ENCODE measurements around the gene KIF6.

KIF6 gene

DNA sequence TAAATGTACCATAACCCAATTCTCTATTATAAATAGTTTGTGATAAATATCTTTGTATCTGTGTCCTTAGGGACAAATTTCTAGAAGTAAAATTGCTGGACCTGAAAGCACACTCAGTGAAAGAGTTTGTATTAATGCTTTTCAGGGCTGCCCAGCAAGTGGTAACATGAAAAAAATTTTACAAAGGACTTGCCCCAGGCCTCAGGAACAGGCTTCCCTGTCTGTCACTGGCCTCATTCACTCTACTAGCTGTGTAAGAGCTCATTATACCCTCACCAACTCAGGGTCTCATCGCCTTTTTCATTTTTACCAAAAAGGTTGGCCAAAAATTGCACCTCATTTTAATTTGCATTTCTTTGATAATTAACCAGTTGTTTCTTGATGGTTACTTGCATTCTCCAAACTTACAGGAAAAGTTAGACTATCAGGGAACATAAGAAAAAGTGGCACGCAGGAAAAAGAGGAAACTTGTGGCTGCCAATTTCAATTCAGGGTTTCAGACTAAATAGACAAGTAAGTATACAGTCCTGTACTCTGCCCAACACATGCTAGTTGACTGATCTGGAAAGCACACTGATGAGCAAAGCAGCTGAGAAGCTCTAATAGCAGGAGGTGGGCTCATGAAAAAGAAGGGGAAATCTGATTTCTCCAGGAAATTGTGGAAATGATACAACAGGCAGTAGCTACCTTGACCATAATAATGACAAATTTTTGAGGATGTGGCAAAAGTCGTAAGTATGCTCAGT lies 161.5 kb downstream of the KIF6 start:
- no peaks in the 10 kb centered on the region for H3K4me1 ChIP-seq (ENCODE audit: insufficient read depth, low read length)
- no peak overlapping the region for H2AFZ ChIP-seq (ENCODE audit: low read depth, low read length)
- no peak overlapping the region for H3K4me3 ChIP-seq (ENCODE audit: low read depth in 1 of 2, low read length in 2 of 2)
- H3K27me3 ChIP-seq (ENCODE audit: insufficient read depth, low read length, poor library complexity), result peaks cover 4% of the 10 kb centered on the region
- H4K20me1 ChIP-seq (ENCODE audit: insufficient read depth, low read length), result no peaks in the 10 kb centered on the region
- no peaks in the 10 kb centered on the region for H3K9me3 ChIP-seq (ENCODE audit: insufficient read depth, low read length, severe bottlenecking)
- no peak overlapping the region for H3K4me2 ChIP-seq (ENCODE audit: insufficient read depth, low read length)
- H3K9ac ChIP-seq (ENCODE audit: low read depth, low read length), result no peak overlapping the region
- TF ChIP-seq, protein P1, sequence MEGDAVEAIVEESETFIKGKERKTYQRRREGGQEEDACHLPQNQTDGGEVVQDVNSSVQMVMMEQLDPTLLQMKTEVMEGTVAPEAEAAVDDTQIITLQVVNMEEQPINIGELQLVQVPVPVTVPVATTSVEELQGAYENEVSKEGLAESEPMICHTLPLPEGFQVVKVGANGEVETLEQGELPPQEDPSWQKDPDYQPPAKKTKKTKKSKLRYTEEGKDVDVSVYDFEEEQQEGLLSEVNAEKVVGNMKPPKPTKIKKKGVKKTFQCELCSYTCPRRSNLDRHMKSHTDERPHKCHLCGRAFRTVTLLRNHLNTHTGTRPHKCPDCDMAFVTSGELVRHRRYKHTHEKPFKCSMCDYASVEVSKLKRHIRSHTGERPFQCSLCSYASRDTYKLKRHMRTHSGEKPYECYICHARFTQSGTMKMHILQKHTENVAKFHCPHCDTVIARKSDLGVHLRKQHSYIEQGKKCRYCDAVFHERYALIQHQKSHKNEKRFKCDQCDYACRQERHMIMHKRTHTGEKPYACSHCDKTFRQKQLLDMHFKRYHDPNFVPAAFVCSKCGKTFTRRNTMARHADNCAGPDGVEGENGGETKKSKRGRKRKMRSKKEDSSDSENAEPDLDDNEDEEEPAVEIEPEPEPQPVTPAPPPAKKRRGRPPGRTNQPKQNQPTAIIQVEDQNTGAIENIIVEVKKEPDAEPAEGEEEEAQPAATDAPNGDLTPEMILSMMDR (IDR thresholded peaks at IDR 0.05; ENCODE audit: borderline replicate concordance, extremely low read depth, low read length, poor library complexity, severe bottlenecking), result no peak
- TF ChIP-seq EZH2 (IDR thresholded peaks at IDR 0.05; ENCODE audit: borderline replicate concordance, low read depth, low read length, severe bottlenecking), result no peak
- no peak overlapping the region for H3K27ac ChIP-seq (ENCODE audit: low read length)
- ATAC-seq (ENCODE audit: insufficient read depth, low read depth), result no peak
- no peaks in the 10 kb centered on the region for H3K79me2 ChIP-seq (ENCODE audit: insufficient read depth, low read length)
- DNase-seq, result no peak
- H3K36me3 ChIP-seq (ENCODE audit: insufficient read depth, low read length), result no peaks in the 10 kb centered on the region

DNA sequence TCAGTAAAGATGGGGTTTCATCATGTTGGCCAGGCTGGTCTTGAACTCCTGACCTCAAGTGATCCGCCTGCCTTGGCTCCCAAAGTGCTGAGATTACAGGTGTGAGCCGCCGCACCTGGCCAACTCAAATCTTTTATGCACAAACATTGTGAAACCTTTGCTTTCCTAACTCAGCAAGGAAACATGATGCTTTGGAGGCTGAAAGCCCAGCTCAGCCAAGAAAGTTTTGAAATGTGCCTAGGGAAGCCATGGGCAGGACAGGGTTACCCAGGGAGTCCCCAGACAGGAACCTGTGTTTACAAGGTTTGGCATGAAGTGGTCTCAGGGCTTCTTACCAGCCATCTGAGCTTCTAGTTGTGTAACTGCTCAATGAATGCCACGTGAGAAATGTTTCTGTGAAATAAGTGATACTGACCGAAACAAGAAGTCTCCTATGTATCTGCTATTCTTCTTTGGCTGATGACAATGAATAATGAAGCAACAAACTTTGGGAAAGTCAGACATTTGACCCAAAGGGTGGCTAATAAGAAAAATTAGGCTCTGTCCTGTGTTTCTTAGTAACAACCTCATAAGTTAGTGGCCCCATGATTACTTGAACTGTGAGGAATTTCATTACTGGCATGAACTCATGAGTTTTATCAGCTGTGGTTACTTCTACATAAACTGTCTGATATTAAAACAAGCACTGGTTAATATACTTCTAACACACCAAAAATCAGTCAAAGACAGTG lies 163.5 kb downstream of the KIF6 start:
- no peaks in the 10 kb centered on the region for H3K79me2 ChIP-seq (ENCODE audit: insufficient read depth, low read length)
- H3K36me3 ChIP-seq (ENCODE audit: insufficient read depth, low read length), result no peaks in the 10 kb centered on the region
- no peak for ATAC-seq (ENCODE audit: insufficient read depth, low read depth)
- no peak overlapping the region for H3K27ac ChIP-seq (ENCODE audit: low read length)
- H4K20me1 ChIP-seq (ENCODE audit: insufficient read depth, low read length), result no peaks in the 10 kb centered on the region
- H2AFZ ChIP-seq (ENCODE audit: low read depth, low read length), result no peak overlapping the region
- no peak for DNase-seq
- H3K4me3 ChIP-seq (ENCODE audit: low read depth in 1 of 2, low read length in 2 of 2), result no peak overlapping the region
- H3K4me2 ChIP-seq (ENCODE audit: insufficient read depth, low read length), result no peak overlapping the region
- H3K4me1 ChIP-seq (ENCODE audit: insufficient read depth, low read length), result no peaks in the 10 kb centered on the region
- no peaks in the 10 kb centered on the region for H3K9me3 ChIP-seq (ENCODE audit: insufficient read depth, low read length, severe bottlenecking)
- no peak overlapping the region for H3K9ac ChIP-seq (ENCODE audit: low read depth, low read length)
- peaks cover 7% of the 10 kb centered on the region for H3K27me3 ChIP-seq (ENCODE audit: insufficient read depth, low read length, poor library complexity)
- no peak for TF ChIP-seq EZH2 (IDR thresholded peaks at IDR 0.05; ENCODE audit: borderline replicate concordance, low read depth, low read length, severe bottlenecking)
- TF ChIP-seq, protein P1 (IDR thresholded peaks at IDR 0.05; ENCODE audit: borderline replicate concordance, extremely low read depth, low read length, poor library complexity, severe bottlenecking), result no peak

DNA sequence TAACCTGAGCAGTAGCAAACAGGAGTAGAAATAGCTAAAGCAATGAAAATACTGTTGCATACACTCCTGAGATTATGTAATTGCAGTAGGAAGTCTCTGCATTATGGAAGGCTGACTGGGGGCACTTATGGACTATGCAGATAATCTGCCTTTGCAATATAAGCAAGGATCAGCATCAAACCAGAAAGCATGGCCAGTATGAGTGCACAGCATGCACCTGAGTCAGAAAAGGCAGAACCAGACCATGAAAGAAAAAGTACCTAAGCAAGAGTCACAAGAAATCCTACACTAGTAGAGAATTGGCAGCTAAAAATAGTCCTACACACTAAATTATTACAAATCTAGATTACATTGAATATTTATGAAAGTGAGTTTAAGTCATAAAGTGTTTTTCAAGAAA lies 164.3 kb downstream of the KIF6 start:
- Histone ChIP-seq H4K20me1 (ENCODE audit: insufficient read depth, low read length) (no peaks in the 10 kb centered on the region), H3K4me1 (ENCODE audit: insufficient read depth, low read length) (no peaks in the 10 kb centered on the region), H3K27me3 (ENCODE audit: insufficient read depth, low read length, poor library complexity) (peaks cover 7% of the 10 kb centered on the region), H3K79me2 (ENCODE audit: insufficient read depth, low read length) (no peaks in the 10 kb centered on the region), H3K4me3 (ENCODE audit: low read depth in 1 of 2, low read length in 2 of 2) (no peak overlapping the region), H2AFZ (ENCODE audit: low read depth, low read length) (no peak overlapping the region), H3K27ac (ENCODE audit: low read length) (no peak overlapping the region), H3K9ac (ENCODE audit: low read depth, low read length) (no peak overlapping the region), H3K36me3 (ENCODE audit: insufficient read depth, low read length) (no peaks in the 10 kb centered on the region), H3K9me3 (ENCODE audit: insufficient read depth, low read length, severe bottlenecking) (no peaks in the 10 kb centered on the region), H3K4me2 (ENCODE audit: insufficient read depth, low read length) (no peak overlapping the region)
- DNase-seq (no peak), ATAC-seq (ENCODE audit: insufficient read depth, low read depth) (no peak)
- no peak for TF ChIP-seq EZH2 (IDR thresholded peaks at IDR 0.05; ENCODE audit: borderline replicate concordance, low read depth, low read length, severe bottlenecking)
- TF ChIP-seq, protein P1 (IDR thresholded peaks at IDR 0.05; ENCODE audit: borderline replicate concordance, extremely low read depth, low read length, poor library complexity, severe bottlenecking), result no peak
